ENCODE measurements around the gene CCT3.

GRCh38 chr1:156384658-156385057 is 46.6 kb upstream of the CCT3 start:
- TF ChIP-seq EZH2 (IDR thresholded peaks at IDR 0.05; ENCODE audit: borderline replicate concordance, low read depth, low read length, severe bottlenecking), result no peak
- TF ChIP-seq CTCF (IDR thresholded peaks at IDR 0.05; ENCODE audit: borderline replicate concordance, extremely low read depth, low read length, poor library complexity, severe bottlenecking), result no peak

All from DND-41 (cell line).